Activated CD4-positive, alpha-beta T cell treated with anti-CD3 and anti-CD28 coated beads, Interleukin-10, Interleukin-2, amounts not matched to agents 100 ng/mL and 50 ng/mL, durations not matched to agents 16 hours and 8 hours (primary cell): ENCODE measurements around the gene FARS2.

ENCODE experiments used
- DNase-seq: peaks from one replicate; pipeline ENCODE4 v3.0.0-alpha.2; 2020

The FARS2 gene

DNA sequence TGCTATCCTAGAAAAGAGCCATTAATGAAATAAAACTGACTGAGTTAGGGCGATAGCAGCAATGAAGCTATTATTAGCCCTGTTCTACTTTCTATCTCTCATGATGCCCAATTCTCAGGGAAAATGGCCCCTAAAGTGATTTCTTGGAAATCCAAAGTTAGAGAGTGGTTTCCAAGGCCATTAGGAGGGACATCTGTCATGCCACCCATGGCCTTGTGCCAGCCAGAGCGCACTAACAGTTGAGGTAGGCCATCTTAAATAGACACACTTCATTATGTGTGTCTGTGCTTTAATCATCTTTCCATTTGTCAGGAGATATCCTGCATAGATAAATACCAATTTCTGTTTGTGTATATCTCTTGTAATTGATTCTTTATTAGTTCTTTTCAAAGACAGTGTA lies 483.8 kb downstream of the FARS2 start:
- DNase-seq = no peak

DNA sequence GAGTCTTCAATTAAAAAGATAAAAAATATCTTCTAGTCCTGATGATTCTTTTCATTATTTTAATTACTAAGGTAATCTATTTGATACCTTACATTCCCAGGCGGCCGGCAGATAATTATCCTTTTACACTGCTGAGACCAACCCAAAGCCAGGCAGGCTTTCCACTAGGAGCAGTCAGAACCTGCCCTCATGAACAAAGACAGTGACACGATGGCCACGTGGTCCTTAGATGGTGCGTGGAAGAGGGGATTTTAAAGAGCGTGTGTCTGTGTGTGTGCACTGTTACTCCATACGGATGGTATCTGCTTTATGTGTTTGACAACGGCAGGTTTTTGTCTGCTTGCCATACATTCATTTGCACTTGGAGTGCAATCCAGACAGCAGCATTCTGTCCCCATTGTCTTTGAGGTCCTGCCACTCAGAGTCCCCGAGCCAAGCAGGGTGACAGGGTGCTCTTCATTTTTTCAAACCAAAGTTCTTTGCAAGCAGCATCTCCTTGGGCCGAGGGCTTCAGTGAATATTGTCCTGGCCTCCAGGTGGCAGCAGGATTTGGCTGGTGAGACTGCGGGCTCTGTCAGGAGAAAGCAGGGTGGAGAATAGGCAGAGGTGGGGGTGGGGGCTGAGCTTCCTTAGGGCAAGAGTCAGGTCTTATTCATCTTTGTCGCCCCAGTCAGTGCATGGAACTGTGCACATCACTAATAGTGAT lies 484.9 kb downstream of the FARS2 start:
- DNase-seq = no peak

GRCh38 chr6:5746759-5747130 lies 485.4 kb downstream of the FARS2 start:
- no peak for DNase-seq

DNA sequence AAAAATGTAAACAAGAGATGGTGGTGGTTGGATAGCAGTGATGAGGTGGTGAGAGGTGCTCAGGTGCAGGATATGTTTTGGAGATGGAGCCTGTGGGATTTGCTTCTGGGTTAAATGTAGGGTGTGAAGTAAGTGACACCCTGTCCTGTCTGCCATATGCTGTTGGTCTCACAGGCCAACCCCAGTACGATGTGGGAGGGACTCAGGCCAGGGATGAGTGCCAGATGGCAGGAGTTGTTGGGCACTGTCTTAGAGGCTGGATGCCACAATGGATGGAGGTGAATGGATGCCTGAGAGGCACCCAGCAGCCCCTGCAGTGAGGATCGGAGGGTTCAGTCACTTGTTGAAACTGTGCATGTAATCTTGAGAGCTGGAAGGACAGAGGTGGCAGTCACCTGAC lies 486.1 kb downstream of the FARS2 start:
- DNase-seq = no peak

GRCh38 chr6:5749016-5749650 lies 487.8 kb downstream of the FARS2 start:
- DNase-seq = no peak

GRCh38 chr6:5749651-5750215 lies 488.4 kb downstream of the FARS2 start:
- DNase-seq = no peak

DNA sequence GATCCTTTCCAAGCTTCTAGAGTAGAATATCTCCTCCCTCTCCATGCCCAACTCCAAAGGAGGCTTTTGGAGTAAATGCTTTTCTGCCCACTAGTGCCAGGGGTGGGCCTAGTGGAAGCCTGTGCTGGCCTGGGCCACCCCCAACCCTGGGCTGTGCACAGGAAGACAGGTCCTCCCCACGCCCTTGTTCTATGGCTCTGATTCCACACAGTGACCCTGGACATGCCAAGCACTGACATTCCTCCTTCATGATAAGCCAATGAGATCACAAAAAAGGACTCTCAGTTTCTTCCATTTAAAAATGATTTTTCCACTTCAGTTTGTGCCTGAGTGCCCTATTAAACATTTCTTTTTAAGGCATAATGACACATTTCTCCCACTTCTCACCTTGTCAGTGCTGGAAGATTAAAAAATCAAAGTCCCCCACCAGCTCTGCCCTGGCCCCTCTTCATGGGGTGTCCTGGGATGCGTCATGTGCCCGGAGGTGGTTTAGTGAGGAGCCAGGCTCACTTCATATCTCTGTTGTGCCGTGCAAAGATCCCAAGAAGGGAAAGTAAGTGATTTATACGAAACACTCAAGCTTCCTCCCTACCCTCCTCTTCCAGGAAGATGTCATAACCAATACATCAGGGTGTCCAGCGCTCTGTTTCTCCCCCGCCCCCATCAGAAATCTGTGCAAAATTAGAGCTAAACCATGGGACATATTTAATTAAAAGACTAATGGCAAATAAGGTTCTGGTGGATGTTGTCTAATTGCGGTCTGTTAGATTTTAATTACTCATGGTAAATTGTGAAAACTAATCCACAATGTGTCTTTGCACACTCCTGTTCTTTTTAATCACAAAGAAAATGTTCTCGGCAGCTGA lies 490.4 kb downstream of the FARS2 start:
- DNase-seq = no peak

GRCh38 chr6:5752391-5752680 lies 491.0 kb downstream of the FARS2 start:
- DNase-seq = no peak

DNA sequence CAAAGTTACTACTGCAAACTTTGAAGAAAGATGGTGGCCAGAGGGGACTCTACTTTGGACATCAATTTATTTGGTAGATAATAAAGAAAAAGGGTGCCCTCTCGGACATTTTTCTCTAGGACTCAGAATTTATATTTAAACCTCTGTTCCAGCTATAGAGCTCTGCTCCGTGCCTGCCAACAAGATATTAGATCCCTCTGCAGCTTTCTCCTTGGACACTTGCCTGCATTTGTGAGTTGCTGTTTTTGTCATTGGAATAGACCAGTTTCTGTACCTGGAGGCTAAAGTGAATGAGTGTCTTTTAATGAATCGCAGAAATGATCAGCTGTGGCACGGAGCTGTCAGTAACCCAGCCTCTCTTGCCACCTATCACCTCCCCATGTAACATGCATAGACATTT lies 491.9 kb downstream of the FARS2 start:
- DNase-seq = no peak

DNA sequence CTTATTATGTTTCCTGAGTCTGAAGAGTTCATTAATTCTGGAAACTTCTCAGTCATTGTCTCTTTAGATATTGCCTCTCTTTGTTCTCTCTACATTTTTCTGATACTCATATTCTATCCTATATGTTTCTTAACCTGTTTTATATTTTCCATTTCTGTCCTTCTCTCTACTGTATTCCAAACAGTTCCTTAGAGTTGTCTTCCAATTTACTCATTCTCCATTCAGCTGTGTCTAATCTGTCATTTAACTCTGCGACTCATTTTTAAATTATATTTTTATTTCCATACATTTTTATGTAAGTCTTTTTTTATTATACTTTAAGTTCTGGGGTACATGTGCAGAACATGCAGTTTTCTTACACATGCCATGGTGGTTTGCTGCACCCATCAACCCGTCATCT lies 493.6 kb downstream of the FARS2 start:
- no peak for DNase-seq

- no peak for DNase-seq
These were observed 498.3 kb downstream of the FARS2 start for GRCh38 chr6:5759571-5759970.

DNA sequence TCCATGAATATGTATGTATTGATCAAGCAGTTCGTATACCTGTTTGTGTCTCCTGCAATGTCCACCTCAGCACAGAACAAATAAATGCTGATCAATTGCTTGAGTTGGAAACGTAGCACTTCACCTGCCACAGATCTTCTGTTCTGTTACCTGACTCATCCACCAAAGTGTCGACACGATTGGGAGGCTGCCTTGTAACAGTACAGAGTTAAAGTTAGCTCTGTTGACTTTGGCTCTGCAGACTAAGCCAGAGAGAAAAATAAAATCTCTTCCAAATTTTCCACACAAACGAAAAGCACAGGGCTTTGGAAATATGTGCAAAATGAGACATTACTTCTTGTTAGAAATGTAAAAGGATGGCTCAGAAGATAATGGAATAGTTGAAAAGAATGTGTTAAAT lies 500.1 kb downstream of the FARS2 start:
- no peak for DNase-seq

DNA sequence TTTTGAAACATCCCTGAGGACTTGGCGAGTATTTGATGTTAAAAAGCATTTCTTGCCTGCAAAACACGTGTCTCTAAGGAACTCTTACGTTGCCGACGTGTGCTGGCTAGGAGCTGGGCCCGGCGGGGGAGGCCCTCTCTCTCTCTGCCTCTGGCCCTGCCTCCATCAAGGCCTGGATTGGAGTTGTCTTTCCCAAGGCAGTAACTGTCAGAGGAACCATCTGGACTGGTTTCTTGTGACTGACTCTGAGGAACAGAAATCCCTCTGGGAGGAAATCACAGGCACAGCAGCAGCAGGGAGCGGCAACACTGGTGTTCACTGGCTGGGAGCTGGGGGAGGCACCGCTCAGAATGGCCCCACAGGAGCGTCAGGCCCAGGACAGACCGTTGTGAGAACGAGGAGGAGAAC lies 501.3 kb downstream of the FARS2 start:
- DNase-seq = no peak

DNA sequence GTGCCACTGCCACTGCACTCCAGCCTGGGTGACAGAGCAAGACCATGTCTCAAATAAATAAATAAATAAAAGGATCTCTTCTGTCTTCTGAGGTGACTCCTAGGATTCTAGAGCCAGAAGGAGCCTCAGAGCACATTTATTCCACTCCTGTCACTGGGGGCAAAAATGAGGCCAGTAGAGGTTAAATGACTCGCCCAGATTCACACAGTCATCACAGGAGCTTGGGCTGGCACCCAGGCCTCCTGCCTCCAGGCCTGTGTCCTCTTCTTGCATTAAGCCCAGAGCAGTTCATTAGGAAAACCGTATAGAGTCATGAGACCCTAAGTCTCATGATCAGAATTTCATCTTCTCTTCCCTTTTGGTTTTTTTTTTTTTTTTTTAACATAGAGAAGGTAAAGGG lies 502.1 kb downstream of the FARS2 start:
- no peak for DNase-seq

GRCh38 chr6:5763871-5764270 lies 502.6 kb downstream of the FARS2 start:
- no peak for DNase-seq

GRCh38 chr6:5764401-5764955 lies 503.2 kb downstream of the FARS2 start:
- no peak for DNase-seq

GRCh38 chr6:5765141-5765760 lies 503.9 kb downstream of the FARS2 start:
- no peak for DNase-seq

DNA sequence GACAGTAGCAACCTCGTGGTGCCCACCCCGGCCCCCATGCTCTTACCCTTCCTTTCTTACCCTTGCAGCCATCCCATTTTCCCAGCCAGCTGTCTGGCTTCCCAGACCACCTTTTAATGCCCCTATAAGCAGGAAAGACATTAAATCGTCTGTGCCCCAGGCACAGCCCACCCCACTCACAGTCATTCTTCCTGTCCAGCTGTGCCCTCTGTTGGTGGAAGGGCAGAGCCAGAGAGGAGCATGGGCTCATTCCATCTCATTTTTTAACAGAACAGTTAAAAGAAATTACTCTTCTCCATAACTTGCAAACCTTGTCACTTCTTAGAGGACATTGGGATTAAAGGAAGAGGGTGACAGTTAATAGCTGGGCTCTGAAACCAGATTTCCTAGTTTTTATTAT lies 504.9 kb downstream of the FARS2 start:
- no peak for DNase-seq

DNA sequence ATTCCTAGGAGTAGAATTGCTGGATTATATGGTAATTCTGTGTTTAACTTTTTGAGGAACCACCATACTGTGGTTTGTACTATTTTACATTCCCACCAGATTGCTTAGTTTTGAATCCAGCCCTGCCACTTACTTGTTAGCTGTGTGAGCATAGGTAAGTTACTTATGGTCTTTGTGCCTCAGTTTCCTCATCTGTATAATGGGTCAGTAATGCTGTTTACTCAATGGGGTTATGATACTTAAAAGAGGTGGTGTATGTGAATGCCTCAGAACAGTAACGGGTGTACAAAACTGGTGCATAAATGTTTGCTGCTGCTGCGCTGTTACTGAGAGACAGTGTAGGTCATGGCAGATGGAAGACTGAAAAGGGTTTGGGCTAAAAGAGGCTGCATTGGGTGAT lies 506.2 kb downstream of the FARS2 start:
- DNase-seq = no peak

- DNase-seq = no peak
These were observed 509.9 kb downstream of the FARS2 start for GRCh38 chr6:5771211-5771610.

GRCh38 chr6:5771759-5772390 lies 510.6 kb downstream of the FARS2 start:
- DNase-seq = no peak

GRCh38 chr6:5772408-5773120 lies 511.3 kb downstream of the FARS2 start:
- no peak for DNase-seq
